ENCODE results near the gene GUCA2B. TPM values are rescaled to one million over a fixed set of nuclear protein-coding genes. Genes with fewer than 3 reads are reported as not detected.

Gene GUCA2B
- total RNA-seq, 4 donors from 2014 or later, result not detected

GRCh38 chr1:42179275-42179674 lies 26.1 kb downstream of the GUCA2B start:
- intact Hi-C loops (cut with DNase I), result loop anchor here (5.0 to 10.0 kb wide), 2 partner anchors 153 to 604 kb away; no protein-coding TSS in a partner anchor
- Histone ChIP-seq H3K36me3 (peaks cover 0 to 54% (median 0%) of the 10 kb centered on the region in 3 donors), H3K9me3 (no peaks in the 10 kb centered on the region), H3K27ac (no peak overlapping the region), H3K4me1 (peaks cover 3 to 50% (median 28%) of the 10 kb centered on the region in 3 donors), H3K4me3 (no peak overlapping the region), H3K27me3 (no peaks in the 10 kb centered on the region)
- DNase-seq, result no peak
- 11 to 17% methylated on average over 2 of the region's 2 CpGs for WGBS, 2 donors
- TF ChIP-seq POLR2A (IDR thresholded peaks at IDR 0.05) (no peak), CTCF (IDR thresholded peaks at IDR 0.05) (no peak)

- intact Hi-C loops (cut with DNase I), result loop anchor here (5.0 to 10.0 kb wide), 2 partner anchors 152 to 605 kb away; no protein-coding TSS in a partner anchor
- TF ChIP-seq CTCF (IDR thresholded peaks at IDR 0.05), result no peak
- TF ChIP-seq POLR2A (IDR thresholded peaks at IDR 0.05), result no peak
- Histone ChIP-seq H3K36me3 (peaks cover 0 to 60% (median 0%) of the 10 kb centered on the region in 3 donors), H3K9me3 (no peaks in the 10 kb centered on the region), H3K27me3 (no peaks in the 10 kb centered on the region), H3K4me1 (peaks cover 0 to 44% (median 23%) of the 10 kb centered on the region in 3 donors), H3K27ac (no peak overlapping the region), H3K4me3 (no peak overlapping the region)
- no peak for DNase-seq
- WGBS, 2 donors, result 75 to 82% methylated on average over 4 of the region's 4 CpGs
These were observed 26.7 kb downstream of the GUCA2B start for GRCh38 chr1:42179900-42180329.

- 81 to 84% methylated on average over 3 to 4 of the region's 4 CpGs for whole genome bisulfite sequencing, 2 donors
- no peaks in the 10 kb centered on the region for H3K9me3 ChIP-seq
- peaks cover 0 to 27% (median 14%) of the 10 kb centered on the region in 3 donors for H3K4me1 ChIP-seq
- peaks cover 0 to 76% (median 0%) of the 10 kb centered on the region in 3 donors for H3K36me3 ChIP-seq
- TF ChIP-seq CTCF (IDR thresholded peaks at IDR 0.05), result no peak
- TF ChIP-seq POLR2A (IDR thresholded peaks at IDR 0.05), result no peak
- H3K27me3 ChIP-seq, result no peaks in the 10 kb centered on the region
- intact Hi-C loops (cut with DNase I), result no loop called here
- DNase-seq, result no peak
- H3K27ac ChIP-seq, result no peak overlapping the region
- H3K4me3 ChIP-seq, result no peak overlapping the region
These were observed 28.5 kb downstream of the GUCA2B start for GRCh38 chr1:42181687-42182086.

GRCh38 chr1:42183210-42183956 lies 30.2 kb downstream of the GUCA2B start:
- Histone ChIP-seq H3K27ac (no peak overlapping the region), H3K27me3 (no peaks in the 10 kb centered on the region), H3K4me3 (no peak overlapping the region), H3K36me3 (peaks cover 0 to 93% (median 0%) of the 10 kb centered on the region in 3 donors), H3K4me1 (peaks cover 0 to 12% (median 0%) of the 10 kb centered on the region in 3 donors), H3K9me3 (no peaks in the 10 kb centered on the region)
- no peak for DNase-seq
- TF ChIP-seq CTCF (IDR thresholded peaks at IDR 0.05) (no peak), POLR2A (IDR thresholded peaks at IDR 0.05) (no peak)
- intact Hi-C loops (cut with DNase I), result no loop called here
- WGBS, 2 donors, result 85 to 95% methylated on average over 6 to 7 of the region's 7 CpGs

- DNase-seq, result no peak
- Histone ChIP-seq H3K27ac (no peak overlapping the region), H3K4me1 (peaks cover 0 to 9% (median 0%) of the 10 kb centered on the region in 3 donors), H3K9me3 (no peaks in the 10 kb centered on the region), H3K27me3 (no peaks in the 10 kb centered on the region), H3K36me3 (peaks cover 0 to 93% (median 0%) of the 10 kb centered on the region in 3 donors), H3K4me3 (no peak overlapping the region)
- WGBS, 2 donors, result 95 to 96% methylated on average over 6 of the region's 6 CpGs
- TF ChIP-seq POLR2A (IDR thresholded peaks at IDR 0.05) (no peak), CTCF (IDR thresholded peaks at IDR 0.05) (no peak)
- intact Hi-C loops (cut with DNase I), result no loop called here
These were observed 30.7 kb downstream of the GUCA2B start for GRCh38 chr1:42183957-42184268.

Data from esophagus squamous epithelium (tissue), 5 donors.